HG02840 (cell line): ENCODE data around the gene CAMK2G.
A peak's percentile ranks its signal among the peaks of the same experiment; 100 is the strongest.
"Not testable (repeated sequence)": the region's sequence is repeated elsewhere in the genome, so short reads cannot be mapped to it uniquely, and the experiment has no call there.

Experiments
- ATAC-seq: cut with Tn5 transposase; IDR thresholded peaks from one replicate; pipeline ENCODE4 v1.9.1; 2021; ENCODE audit warnings: mild to moderate bottlenecking, moderate library complexity, moderate number of reproducible peaks; ENCODE audit not compliant: unreplicated experiment, low FRiP score

Gene CAMK2G

DNA sequence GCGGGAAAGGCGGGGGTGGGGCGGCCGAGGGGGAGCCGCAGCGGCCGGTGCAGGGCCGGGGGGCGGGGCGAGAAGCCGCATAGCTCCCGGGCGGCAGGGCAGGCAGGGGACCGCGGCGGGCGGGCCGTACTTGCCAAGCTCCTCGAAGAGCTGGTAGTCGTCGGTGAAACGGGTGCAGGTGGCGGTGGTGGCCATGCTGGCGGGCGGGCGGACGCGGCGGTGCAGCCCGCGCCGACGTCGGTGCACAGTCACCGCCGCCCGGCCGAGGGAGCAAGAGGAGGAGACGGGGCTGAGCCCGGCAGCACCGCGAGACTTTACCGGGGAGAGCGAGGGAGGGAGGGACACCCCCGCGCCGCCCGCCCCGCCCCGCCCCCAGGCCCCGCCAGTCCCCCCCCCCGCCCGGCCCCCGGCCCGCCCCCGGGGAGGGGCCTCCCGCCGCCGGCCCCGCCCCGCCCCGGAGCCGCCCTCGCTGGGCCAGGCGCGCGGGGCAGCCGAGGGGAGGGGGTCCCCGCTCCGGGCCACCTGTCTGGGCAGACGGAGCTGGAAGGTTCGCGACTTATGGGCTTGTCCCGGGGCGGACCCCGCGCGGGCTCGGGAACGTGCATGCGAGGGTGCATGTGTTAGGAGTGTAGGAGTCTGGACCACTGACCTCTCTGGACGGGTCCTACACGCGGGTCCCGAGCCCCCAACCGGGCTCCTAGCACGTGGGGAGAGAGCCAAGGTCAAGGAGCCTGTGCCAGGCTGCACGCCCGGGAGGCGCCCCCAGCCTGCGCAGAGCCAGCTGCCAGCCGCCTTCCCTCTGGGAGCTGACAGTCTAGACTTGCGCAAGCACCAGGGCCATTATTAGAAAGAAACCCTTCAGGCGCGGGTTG lies at the start of gene CAMK2G:
Gene CAMK2G (minus strand): TSS at position 289 of the 872 bp plus-strand sequence. CDS start 94 bp downstream, at position 195.
- peak; percentile 82 for ATAC-seq

GRCh38 chr10:73922864-73923133 lies 48.4 kb upstream of the CAMK2G start:
- ATAC-seq = no peak

DNA sequence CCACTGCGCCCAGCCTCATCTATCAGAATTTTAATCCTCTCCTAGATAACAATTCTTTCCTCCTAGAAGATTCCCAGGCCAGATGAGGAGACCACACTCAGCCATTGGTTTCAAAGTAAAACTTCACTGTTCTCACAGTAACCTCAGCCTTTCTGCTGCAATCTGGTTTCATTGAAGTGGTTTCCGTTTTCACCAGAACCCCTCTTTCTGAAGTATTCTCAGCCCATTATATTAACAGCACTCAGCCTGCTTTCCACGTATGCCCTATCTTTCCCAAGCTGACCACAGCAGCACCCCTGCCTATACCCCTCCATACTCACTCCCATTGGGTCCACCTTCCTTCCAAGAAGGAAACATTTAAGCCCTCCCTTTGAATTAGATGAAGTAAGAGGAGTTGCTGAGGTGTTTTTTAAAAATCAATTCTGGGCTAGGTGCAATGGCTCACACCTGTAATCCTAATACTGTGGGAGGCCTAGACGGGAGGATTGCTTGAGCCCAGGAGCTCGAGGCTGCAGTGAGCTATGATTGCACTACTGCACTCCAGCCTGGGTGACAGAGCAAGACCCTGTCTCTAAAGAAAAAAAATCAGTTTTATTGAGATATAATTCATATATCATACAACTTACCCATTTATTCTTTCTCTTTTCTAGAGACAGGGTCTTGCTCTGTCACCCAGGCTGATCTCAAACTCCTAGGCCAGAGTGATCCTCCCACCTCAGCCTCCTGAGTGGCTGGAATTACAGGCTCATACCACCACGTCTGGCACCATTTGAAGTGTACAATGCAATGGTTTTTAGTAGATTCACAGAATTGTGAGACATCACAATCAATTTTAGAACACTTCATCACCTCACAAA lies 47.9 kb upstream of the CAMK2G start:
- ATAC-seq = no peak

GRCh38 chr10:73920089-73920488 lies 45.7 kb upstream of the CAMK2G start:
- no peak for ATAC-seq

GRCh38 chr10:73919481-73919880 lies 45.1 kb upstream of the CAMK2G start:
- not testable (repeated sequence) for ATAC-seq

DNA sequence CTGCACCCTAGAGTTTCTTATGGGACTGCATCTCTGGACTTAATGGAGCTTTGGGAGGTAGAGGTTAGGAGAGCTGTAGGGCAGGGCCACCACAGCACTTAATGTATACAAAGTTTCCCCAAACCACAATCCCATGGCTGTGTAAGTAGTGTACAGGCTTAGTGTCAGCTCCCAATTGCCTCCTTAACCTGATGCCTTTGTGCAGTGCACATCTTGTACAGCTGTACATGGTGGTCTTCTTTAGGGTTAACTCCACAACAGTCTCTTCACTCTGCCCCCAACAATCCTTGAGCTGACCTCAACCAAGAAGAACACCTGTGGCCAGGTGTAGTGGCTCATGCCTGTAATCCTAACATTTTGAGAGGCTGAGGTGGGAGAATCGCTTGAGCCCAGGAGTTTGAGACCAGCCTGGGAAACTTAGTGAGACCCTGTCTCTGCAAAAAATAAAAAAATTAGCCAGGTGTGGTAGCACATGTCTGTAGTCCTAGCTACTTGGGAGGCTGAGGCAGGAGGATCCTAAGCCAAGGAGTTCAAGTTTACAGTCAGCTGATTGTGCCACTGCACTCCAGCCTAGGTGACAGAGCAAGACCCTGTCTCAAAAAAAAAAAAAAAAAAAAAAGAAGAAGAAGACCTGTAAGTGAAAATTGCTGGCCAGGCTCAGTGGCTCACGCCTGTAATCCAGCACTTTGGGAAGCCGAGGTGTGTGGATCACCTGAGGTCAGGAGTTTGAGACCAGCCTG lies 43.4 kb upstream of the CAMK2G start:
- ATAC-seq = no peak

GRCh38 chr10:73916761-73917470 lies 42.6 kb upstream of the CAMK2G start:
- no peak for ATAC-seq

GRCh38 chr10:73915206-73915851 lies 41.0 kb upstream of the CAMK2G start:
- ATAC-seq = no peak

DNA sequence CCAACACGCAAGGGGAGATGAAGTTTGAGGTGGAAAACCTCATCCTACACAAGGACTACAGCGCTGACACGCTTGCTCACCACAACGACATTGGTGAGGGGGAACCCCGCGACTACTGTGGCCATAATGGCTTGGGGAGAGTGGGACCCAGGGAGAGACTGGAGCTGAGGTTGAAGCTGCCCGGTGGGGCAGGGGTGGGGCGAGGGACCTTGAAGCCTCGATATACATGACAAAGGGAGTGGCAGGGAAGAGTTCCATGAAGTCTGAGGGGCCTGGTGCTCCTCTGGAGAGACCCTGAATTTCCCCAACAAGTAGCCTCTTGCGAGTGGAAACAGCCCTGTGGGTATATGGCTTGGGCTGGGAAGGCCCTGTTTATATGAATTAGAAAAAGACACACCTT lies 39.7 kb upstream of the CAMK2G start:
- ATAC-seq = no peak

DNA sequence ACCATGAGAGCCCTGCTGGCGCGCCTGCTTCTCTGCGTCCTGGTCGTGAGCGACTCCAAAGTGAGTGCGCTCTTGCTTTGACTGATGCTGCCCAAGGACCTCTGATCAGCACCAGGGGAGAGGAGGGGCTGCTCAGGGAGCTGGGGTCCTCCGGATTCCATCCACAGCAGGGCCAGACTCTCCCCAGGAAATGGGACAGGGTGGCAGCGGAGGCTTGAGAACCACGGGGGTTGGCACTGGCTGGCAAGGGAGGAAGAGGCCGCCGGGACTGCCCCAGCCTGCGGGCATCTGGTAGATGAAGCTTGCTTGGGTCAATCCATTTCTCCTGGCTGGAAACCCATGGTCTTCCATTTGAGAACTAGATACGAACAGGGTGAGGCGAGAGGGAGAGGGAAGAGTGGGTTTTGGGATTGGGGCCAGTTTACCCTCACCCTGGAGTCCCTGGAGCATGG lies 37.2 kb upstream of the CAMK2G start:
- no peak for ATAC-seq

DNA sequence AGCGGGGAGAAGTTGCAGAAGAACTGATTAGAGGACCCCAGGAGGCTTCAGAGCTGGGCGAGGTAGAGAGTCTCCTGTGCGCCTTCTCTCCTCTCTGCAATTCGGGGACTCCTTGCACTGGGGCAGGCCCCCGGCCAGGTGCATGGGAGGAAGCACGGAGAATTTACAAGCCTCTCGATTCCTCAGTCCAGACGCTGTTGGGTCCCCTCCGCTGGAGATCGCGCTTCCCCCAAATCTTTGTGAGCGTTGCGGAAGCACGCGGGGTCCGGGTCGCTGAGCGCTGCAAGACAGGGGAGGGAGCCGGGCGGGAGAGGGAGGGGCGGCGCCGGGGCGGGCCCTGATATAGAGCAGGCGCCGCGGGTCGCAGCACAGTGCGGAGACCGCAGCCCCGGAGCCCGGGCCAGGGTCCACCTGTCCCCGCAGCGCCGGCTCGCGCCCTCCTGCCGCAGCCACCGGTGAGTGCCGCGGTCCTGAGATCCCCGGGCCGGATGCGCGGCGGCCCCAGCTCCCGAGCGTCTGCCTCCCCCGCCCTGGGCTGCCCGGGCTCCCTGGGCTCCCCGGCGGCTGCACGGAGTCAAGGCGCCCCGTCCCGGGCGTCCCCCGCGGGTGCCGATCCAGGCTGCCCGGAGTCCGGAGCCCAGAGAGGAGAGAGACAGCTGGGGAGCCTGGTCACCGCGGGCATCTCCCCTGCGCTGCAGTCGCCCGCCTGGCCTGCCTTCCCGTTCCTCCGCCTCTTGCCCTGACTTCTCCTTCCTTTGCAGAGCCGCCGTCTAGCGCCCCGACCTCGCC lies 36.6 kb upstream of the CAMK2G start, which contains the start of gene PLAU:
Gene PLAU (plus strand): TSS at position 369 of the 789 bp plus-strand sequence. CDS start 424 bp downstream, outside the sequence.
- ATAC-seq = no peak

GRCh38 chr10:73910401-73910763 lies 36.0 kb upstream of the CAMK2G start:
- ATAC-seq = no peak

GRCh38 chr10:73909540-73910115 lies 35.3 kb upstream of the CAMK2G start:
- ATAC-seq = no peak

DNA sequence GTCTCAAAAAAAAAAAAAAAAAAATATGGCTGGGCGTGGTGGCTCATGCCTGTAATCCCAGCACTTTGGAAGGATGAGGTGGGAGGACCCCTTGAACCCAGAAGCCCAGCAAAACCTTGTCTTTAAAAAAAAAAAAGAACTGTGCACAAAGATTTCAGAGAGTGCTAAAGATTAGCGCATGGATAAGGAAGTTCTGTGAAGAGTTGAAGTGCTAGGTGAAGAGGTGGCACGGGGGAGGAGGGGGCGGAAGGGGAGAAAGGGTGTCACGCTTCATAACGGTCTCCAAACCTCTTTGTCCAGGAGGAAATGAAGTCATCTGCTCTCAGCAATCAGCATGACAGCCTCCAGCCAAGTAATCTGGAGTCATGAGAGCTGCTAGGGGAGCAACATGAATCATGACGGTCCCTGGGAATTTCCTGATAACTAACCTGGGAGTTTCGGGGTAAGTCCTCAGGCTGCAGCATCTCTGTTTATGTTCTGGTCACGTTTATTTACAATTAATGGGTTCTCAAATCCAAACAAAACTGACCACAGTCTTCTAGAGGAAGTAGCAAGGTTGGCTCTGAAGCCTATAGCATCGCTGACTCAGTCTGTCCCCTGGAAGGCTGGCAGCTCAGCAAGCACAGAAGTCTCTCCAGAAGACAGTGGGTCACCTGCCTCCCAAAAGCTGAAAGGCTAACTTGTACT lies 34.6 kb upstream of the CAMK2G start:
- no peak for ATAC-seq

DNA sequence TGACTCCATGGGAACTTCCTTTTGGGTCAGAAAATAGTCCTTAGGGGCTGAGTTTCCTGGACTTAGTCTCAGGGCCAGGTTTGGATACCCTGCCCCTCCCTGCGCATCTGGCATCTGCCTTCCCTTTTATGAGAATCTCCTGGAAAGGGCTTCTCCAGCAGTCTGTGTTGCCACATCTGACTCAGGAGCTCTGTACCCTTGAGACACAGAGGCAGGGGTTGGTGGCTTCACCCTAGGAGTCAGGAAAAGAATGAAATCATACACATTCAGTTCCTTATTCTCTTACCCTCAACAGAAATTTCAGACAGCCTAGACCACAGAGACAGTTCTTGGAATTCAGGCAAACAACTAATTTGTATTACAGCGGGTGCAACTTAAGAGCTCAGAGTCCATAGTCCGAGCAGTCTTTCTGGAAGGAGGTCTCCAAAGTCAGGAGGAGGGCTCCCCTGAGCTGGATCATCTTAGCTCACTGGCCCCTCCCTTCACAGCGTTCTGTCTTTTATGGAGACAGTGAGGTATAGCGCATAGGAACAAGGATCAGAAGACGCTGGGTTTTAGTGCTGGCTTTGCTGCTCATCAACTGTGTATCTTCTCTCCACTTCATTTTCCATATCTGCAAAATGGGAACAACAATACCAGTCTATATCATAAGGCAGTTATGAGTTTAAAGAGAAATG lies 33.6 kb upstream of the CAMK2G start:
- ATAC-seq = no peak

GRCh38 chr10:73906524-73907447 lies 32.4 kb upstream of the CAMK2G start:
- ATAC-seq = no peak
